ENCODE data around the gene ABCB10. TPM values are rescaled to one million over a fixed set of nuclear protein-coding genes. Genes with fewer than 3 reads are reported as not detected.

ABCB10 gene
- total RNA-seq, 1 experiment from 2014 or later, result 20.0 TPM

DNA sequence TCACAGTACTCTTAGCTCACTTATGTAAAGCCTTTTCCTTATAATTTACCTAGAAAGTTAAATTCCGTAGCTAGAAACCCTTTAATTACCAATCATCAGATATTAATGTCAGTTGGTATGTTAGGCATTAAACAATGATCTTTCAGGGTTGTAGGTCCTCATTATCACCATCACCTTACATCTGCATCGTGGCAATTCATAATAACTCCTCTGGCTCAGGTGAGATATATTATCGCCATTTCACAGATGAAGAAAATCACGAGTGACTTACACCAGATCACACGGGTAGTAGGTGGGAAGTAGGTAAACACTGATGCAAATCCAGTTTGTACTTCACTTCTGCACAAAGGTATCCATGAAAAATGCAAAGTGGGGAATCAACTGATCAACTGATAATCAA lies 51.0 kb downstream of the ABCB10 start:
- CTCF ChIA-PET, result no interaction called here
- H3K27ac ChIP-seq (ENCODE audit: low read depth, low read length, poor library complexity, severe bottlenecking), result peak overlapping the region; percentile 93

GRCh38 chr1:229506633-229507032 lies 51.9 kb downstream of the ABCB10 start:
- Histone ChIP-seq H3K27me3 (replicated peaks; ENCODE audit: insufficient read depth, low read depth, low read length, poor library complexity) (no peaks in the 10 kb centered on the region), H3K4me3 (ENCODE audit: low read depth, low read length, poor library complexity, severe bottlenecking) (peak overlapping the region; percentile 93), H3K27ac (ENCODE audit: low read depth, low read length, poor library complexity, severe bottlenecking) (peak overlapping the region; percentile 93), H3K9me3 (ENCODE audit: low read depth, low read length, poor library complexity, severe bottlenecking) (no peaks in the 10 kb centered on the region), H3K36me3 (ENCODE audit: insufficient read depth, low read length, poor library complexity, severe bottlenecking) (peaks cover 2% of the 10 kb centered on the region), H3K4me1 (ENCODE audit: insufficient read depth, low read length, poor library complexity, severe bottlenecking) (peaks cover 10% of the 10 kb centered on the region)
- no TSS peak for BruUV-seq (replicated peaks)
- ChIA-PET POLR2A (ENCODE audit: low non-redundant PET) (no interaction called here), CTCF (no interaction called here)
- no peak for TF ChIP-seq EZH2 (IDR thresholded peaks at IDR 0.05; ENCODE audit: borderline replicate concordance, low read depth, low read length, poor library complexity, severe bottlenecking)
- TF ChIP-seq, protein P1, sequence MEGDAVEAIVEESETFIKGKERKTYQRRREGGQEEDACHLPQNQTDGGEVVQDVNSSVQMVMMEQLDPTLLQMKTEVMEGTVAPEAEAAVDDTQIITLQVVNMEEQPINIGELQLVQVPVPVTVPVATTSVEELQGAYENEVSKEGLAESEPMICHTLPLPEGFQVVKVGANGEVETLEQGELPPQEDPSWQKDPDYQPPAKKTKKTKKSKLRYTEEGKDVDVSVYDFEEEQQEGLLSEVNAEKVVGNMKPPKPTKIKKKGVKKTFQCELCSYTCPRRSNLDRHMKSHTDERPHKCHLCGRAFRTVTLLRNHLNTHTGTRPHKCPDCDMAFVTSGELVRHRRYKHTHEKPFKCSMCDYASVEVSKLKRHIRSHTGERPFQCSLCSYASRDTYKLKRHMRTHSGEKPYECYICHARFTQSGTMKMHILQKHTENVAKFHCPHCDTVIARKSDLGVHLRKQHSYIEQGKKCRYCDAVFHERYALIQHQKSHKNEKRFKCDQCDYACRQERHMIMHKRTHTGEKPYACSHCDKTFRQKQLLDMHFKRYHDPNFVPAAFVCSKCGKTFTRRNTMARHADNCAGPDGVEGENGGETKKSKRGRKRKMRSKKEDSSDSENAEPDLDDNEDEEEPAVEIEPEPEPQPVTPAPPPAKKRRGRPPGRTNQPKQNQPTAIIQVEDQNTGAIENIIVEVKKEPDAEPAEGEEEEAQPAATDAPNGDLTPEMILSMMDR (conservative IDR thresholded peaks at IDR 0.05; ENCODE audit: low read depth, low read length), result no peak
- intact Hi-C loops (cut with micrococcal nuclease; ENCODE audit: unreplicated experiment), result loop anchor here (5.0 kb wide), 1 partner anchor 801 kb away; no protein-coding TSS in a partner anchor
- DNase-seq (ENCODE audit: low spot score), result no peak

More for the DNA sequence above, 51.0 kb downstream of the ABCB10 start:
- Histone ChIP-seq H3K4me1 (ENCODE audit: insufficient read depth, low read length, poor library complexity, severe bottlenecking) (peaks cover 10% of the 10 kb centered on the region), H3K27me3 (replicated peaks; ENCODE audit: insufficient read depth, low read depth, low read length, poor library complexity) (no peaks in the 10 kb centered on the region), H3K9me3 (ENCODE audit: low read depth, low read length, poor library complexity, severe bottlenecking) (no peaks in the 10 kb centered on the region), H3K4me3 (ENCODE audit: low read depth, low read length, poor library complexity, severe bottlenecking) (peak overlapping the region; percentile 93), H3K36me3 (ENCODE audit: insufficient read depth, low read length, poor library complexity, severe bottlenecking) (no peaks in the 10 kb centered on the region)
- no peak for DNase-seq (ENCODE audit: low spot score)
- POLR2A ChIA-PET (ENCODE audit: low non-redundant PET), result no interaction called here
- intact Hi-C loops (cut with micrococcal nuclease; ENCODE audit: unreplicated experiment), result loop anchor here (5.0 kb wide), 1 partner anchor 800 kb away; no protein-coding TSS in a partner anchor
- TSS peak; percentile 50 for BruUV-seq (replicated peaks)
- no peak for TF ChIP-seq EZH2 (IDR thresholded peaks at IDR 0.05; ENCODE audit: borderline replicate concordance, low read depth, low read length, poor library complexity, severe bottlenecking)
- TF ChIP-seq, protein P1 (conservative IDR thresholded peaks at IDR 0.05; ENCODE audit: low read depth, low read length), result no peak

DNA sequence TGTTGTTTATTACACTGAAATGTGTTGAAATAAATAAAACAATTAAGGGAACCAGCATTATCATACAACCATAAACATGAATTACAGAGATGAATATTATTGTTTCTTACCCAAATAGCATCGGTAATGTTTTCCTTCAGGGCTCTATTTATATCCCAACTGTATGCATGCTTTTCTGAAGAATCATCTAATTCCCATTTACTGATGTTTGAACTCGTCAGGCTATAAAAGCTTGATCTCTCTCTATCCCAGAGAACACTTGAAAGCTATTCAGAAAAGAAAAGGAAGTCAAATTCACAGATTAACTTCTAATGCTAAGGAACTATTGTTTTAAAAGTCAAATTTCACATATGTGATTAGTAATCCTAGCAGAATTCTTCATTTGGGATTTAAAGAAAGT lies 62.7 kb downstream of the ABCB10 start:
- ChIA-PET CTCF (no interaction called here), POLR2A (ENCODE audit: low non-redundant PET) (no interaction called here)
- H3K27me3 ChIP-seq (replicated peaks; ENCODE audit: insufficient read depth, low read depth, low read length, poor library complexity), result no peaks in the 10 kb centered on the region
- DNase-seq (ENCODE audit: low spot score), result no peak
- no peaks in the 10 kb centered on the region for H3K9me3 ChIP-seq (ENCODE audit: low read depth, low read length, poor library complexity, severe bottlenecking)
- BruUV-seq (replicated peaks), result no TSS peak
- H3K27ac ChIP-seq (ENCODE audit: low read depth, low read length, poor library complexity, severe bottlenecking), result no peak overlapping the region
- no peaks in the 10 kb centered on the region for H3K4me1 ChIP-seq (ENCODE audit: insufficient read depth, low read length, poor library complexity, severe bottlenecking)
- TF ChIP-seq, protein P1 (conservative IDR thresholded peaks at IDR 0.05; ENCODE audit: low read depth, low read length), result no peak
- TF ChIP-seq EZH2 (IDR thresholded peaks at IDR 0.05; ENCODE audit: borderline replicate concordance, low read depth, low read length, poor library complexity, severe bottlenecking), result no peak
- peaks cover 63% of the 10 kb centered on the region for H3K36me3 ChIP-seq (ENCODE audit: insufficient read depth, low read length, poor library complexity, severe bottlenecking)
- intact Hi-C loops (cut with micrococcal nuclease; ENCODE audit: unreplicated experiment), result no loop called here
- no peak overlapping the region for H3K4me3 ChIP-seq (ENCODE audit: low read depth, low read length, poor library complexity, severe bottlenecking)

All from A673 (cell line).